WTC11 (cell line): ENCODE data around the gene AQP2. TPM values are rescaled to one million over a fixed set of nuclear protein-coding genes. Genes with fewer than 3 reads are reported as not detected.

ENCODE experiments used
- ATAC-seq: fragments of 200-7000 bp; cut with Tn5 transposase; 2 replicates; pipeline ENCODE4 v1.10.0; 2021; ENCODE audit warnings: mild to moderate bottlenecking, moderate library complexity
- CTCF ChIA-PET: fragments of 300-600 bp; sonication (Branson Sonifier 250); formaldehyde crosslinking; loops from one replicate; lab custom pipeline; 2021; ENCODE audit warnings: antibody characterized with exemption; lab: Charles Lee
- POLR2A ChIA-PET: fragments of 350-600 bp; sonication (Branson Sonifier 250); formaldehyde crosslinking; loops from one replicate; lab custom pipeline; 2021; ENCODE audit warnings: antibody characterized with exemption; lab: Charles Lee
- DNase-seq: peaks from one replicate; pipeline ENCODE4 v3.0.0; 2021; ENCODE audit warnings: low spot score
- H3K27ac Mint-ChIP-seq: 2 replicates; pipeline ENCODE4 v1.8.0; 2021; ENCODE audit warnings: mixed read lengths
- H3K27me3 Mint-ChIP-seq: 2 replicates; pipeline ENCODE4 v1.8.0; 2021; ENCODE audit warnings: low read depth, mild to moderate bottlenecking, moderate library complexity, mixed read lengths
- H3K36me3 Mint-ChIP-seq: 2 replicates; pipeline ENCODE4 v1.8.0; 2021; ENCODE audit warnings: mixed read lengths
- H3K4me1 Mint-ChIP-seq: 2 replicates; pipeline ENCODE4 v1.8.0; 2022; ENCODE audit warnings: mixed read lengths
- H3K4me3 Mint-ChIP-seq: 2 replicates; pipeline ENCODE4 v1.8.0; 2021; ENCODE audit warnings: mild to moderate bottlenecking, moderate library complexity, mixed read lengths
- H3K9me3 Mint-ChIP-seq: 2 replicates; pipeline ENCODE4 v1.8.0; 2021; ENCODE audit warnings: mixed read lengths
- ATF1 ChIP-seq: sonication (generic); formaldehyde crosslinking; IDR thresholded peaks from 2 replicates; pipeline ENCODE4 v1.8.1; 2023; ENCODE audit warnings: mild to moderate bottlenecking, moderate library complexity, missing genetic modification reagents
- CBFB ChIP-seq: sonication (generic); formaldehyde crosslinking; IDR thresholded peaks from 2 replicates; pipeline ENCODE4 v1.8.1; 2022; ENCODE audit warnings: mild to moderate bottlenecking, low read depth, missing genetic modification reagents
- CREB1 ChIP-seq: sonication (generic); formaldehyde crosslinking; IDR thresholded peaks from 2 replicates; pipeline ENCODE4 v1.8.0; 2023; ENCODE audit warnings: mild to moderate bottlenecking, missing genetic modification reagents
- E2F4 ChIP-seq: sonication (generic); formaldehyde crosslinking; IDR thresholded peaks from 2 replicates; pipeline ENCODE4 v1.8.1; 2022; ENCODE audit warnings: low read depth, mild to moderate bottlenecking, moderate library complexity, missing genetic modification reagents, borderline replicate concordance
- EMX1 ChIP-seq: fragments of 250-450 bp; sonication (Bioruptor Pico); IDR thresholded peaks from 2 replicates; pipeline ENCODE4 v1.8.0; 2021; ENCODE audit warnings: mild to moderate bottlenecking
- ERG ChIP-seq: fragments of 250-450 bp; sonication (Bioruptor Pico); IDR thresholded peaks from 2 replicates; pipeline ENCODE4 v1.8.0; 2021; ENCODE audit warnings: mild to moderate bottlenecking
- GTF2I ChIP-seq: fragments of 250-450 bp; sonication (Bioruptor Pico); conservative IDR thresholded peaks from 2 replicates; pipeline ENCODE4 v1.4.0; 2021; ENCODE audit warnings: mild to moderate bottlenecking
- HMGXB4 ChIP-seq: sonication (generic); formaldehyde crosslinking; IDR thresholded peaks from 2 replicates; pipeline ENCODE4 v1.8.1; 2023; ENCODE audit warnings: mild to moderate bottlenecking, moderate library complexity, missing genetic modification reagents
- IRF2 ChIP-seq: sonication (generic); formaldehyde crosslinking; IDR thresholded peaks from 2 replicates; pipeline ENCODE4 v1.8.0; 2022; ENCODE audit warnings: low read depth, missing genetic modification reagents, borderline replicate concordance
- JUN ChIP-seq: sonication (generic); formaldehyde crosslinking; IDR thresholded peaks from 2 replicates; pipeline ENCODE4 v1.8.0; 2023; ENCODE audit warnings: mild to moderate bottlenecking, missing genetic modification reagents
- NR1H2 ChIP-seq: sonication (generic); formaldehyde crosslinking; IDR thresholded peaks from 2 replicates; pipeline ENCODE4 v1.9.0; 2021; ENCODE audit warnings: mild to moderate bottlenecking, moderate library complexity, missing genetic modification reagents
- NR2C2 ChIP-seq: sonication (generic); formaldehyde crosslinking; IDR thresholded peaks from 2 replicates; pipeline ENCODE4 v1.8.0; 2022; ENCODE audit warnings: mild to moderate bottlenecking, missing genetic modification reagents
- STAT6 ChIP-seq: sonication (generic); formaldehyde crosslinking; conservative IDR thresholded peaks from 2 replicates; pipeline ENCODE4 v1.8.1; 2023; ENCODE audit warnings: mild to moderate bottlenecking, low read depth, missing genetic modification reagents, moderate library complexity
- TP53 ChIP-seq: sonication (generic); formaldehyde crosslinking; IDR thresholded peaks from 2 replicates; pipeline ENCODE4 v1.8.1; 2023; ENCODE audit warnings: mild to moderate bottlenecking, missing genetic modification reagents
- USF1 ChIP-seq: sonication (generic); formaldehyde crosslinking; IDR thresholded peaks from 2 replicates; pipeline ENCODE4 v1.8.0; 2022; ENCODE audit warnings: mild to moderate bottlenecking, missing genetic modification reagents
- ZBTB43 ChIP-seq: sonication (generic); formaldehyde crosslinking; IDR thresholded peaks from 2 replicates; pipeline ENCODE4 v1.8.1; 2023; ENCODE audit warnings: mild to moderate bottlenecking, missing genetic modification reagents
- ZNF219 ChIP-seq: sonication (generic); formaldehyde crosslinking; IDR thresholded peaks from 2 replicates; pipeline ENCODE4 v1.8.0; 2023; ENCODE audit warnings: missing genetic modification reagents, mild to moderate bottlenecking, borderline replicate concordance
- ZNF396 ChIP-seq: fragments of 250-450 bp; sonication (Bioruptor Pico); IDR thresholded peaks from 2 replicates; pipeline ENCODE4 v1.8.0; 2021; ENCODE audit warnings: mild to moderate bottlenecking, moderate library complexity, borderline replicate concordance
- ZNF425 ChIP-seq: fragments of 250-450 bp; sonication (Bioruptor Pico); conservative IDR thresholded peaks from 2 replicates; pipeline ENCODE4 v1.9.0; 2021; ENCODE audit warnings: mild to moderate bottlenecking
- total RNA-seq: library from RNA; stranded (reverse); gene quantifications from 3 replicates; pipeline ENCODE4 v1.2.3, GENCODE V29; 2021
- TF ChIP-seq, protein P1 (sequence below): sonication (generic); formaldehyde crosslinking; IDR thresholded peaks from 2 replicates; pipeline ENCODE4 v1.8.0; 2023; ENCODE audit warnings: mild to moderate bottlenecking, missing genetic modification reagents

Gene AQP2
- total RNA-seq, 1 experiment from 2014 or later: not detected

DNA sequence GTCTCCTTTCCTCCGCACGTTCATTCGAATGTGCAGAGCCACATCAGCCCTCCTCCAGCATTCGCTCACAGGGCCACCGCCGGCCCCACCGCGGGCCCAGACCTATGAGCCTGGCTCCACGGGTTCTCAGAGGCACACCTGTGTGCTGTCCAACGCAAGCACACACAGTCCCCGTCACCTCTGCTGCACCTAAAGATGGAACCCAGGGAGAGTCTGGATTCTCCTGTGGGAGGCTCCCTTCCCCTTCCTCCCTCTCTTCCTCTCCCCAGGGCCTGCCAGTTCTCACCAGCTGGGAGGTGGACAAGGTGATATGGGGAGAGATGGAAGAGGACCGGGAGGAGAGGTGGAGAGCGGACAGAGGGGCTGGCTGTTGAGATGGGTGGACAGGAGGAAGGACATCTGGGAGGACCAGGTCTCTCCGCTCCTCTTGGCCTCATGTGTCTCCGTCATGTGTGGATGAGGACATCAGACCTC is 17.3 kb downstream of the AQP2 start:
- ATAC-seq: peak; percentile 33
- 0 out of 2 replicates have a peak, but pooled peaks have one; percentile 7 for TF ChIP-seq HMGXB4 (CRISPR knock-in tag)
- no peak for TF ChIP-seq GTF2I
- TF ChIP-seq ZNF396 (CRISPR knock-in tag): 0 out of 2 replicates have a peak, but pooled peaks have one; percentile 45
- no peak for TF ChIP-seq TP53
- TF ChIP-seq EMX1 (CRISPR knock-in tag): no peak
- TF ChIP-seq NR2C2 (CRISPR knock-in tag): 0 out of 2 replicates have a peak, but pooled peaks have one; percentile 18
- TF ChIP-seq USF1 (CRISPR knock-in tag): no peak
- no peak for TF ChIP-seq CBFB (CRISPR knock-in tag)
- no peak for TF ChIP-seq E2F4
- TF ChIP-seq, protein P1, sequence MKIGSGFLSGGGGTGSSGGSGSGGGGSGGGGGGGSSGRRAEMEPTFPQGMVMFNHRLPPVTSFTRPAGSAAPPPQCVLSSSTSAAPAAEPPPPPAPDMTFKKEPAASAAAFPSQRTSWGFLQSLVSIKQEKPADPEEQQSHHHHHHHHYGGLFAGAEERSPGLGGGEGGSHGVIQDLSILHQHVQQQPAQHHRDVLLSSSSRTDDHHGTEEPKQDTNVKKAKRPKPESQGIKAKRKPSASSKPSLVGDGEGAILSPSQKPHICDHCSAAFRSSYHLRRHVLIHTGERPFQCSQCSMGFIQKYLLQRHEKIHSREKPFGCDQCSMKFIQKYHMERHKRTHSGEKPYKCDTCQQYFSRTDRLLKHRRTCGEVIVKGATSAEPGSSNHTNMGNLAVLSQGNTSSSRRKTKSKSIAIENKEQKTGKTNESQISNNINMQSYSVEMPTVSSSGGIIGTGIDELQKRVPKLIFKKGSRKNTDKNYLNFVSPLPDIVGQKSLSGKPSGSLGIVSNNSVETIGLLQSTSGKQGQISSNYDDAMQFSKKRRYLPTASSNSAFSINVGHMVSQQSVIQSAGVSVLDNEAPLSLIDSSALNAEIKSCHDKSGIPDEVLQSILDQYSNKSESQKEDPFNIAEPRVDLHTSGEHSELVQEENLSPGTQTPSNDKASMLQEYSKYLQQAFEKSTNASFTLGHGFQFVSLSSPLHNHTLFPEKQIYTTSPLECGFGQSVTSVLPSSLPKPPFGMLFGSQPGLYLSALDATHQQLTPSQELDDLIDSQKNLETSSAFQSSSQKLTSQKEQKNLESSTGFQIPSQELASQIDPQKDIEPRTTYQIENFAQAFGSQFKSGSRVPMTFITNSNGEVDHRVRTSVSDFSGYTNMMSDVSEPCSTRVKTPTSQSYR (CRISPR knock-in tag): no peak
- CTCF ChIA-PET: interaction anchor here (0.7 to 10.9 kb wide), 66 partner anchors 10 to 1423 kb away, joined by 3 to 219 read pairs (median 7); partner anchors contain the start of genes AQP2, COX14, FAIM2 and GALNT6

DNA sequence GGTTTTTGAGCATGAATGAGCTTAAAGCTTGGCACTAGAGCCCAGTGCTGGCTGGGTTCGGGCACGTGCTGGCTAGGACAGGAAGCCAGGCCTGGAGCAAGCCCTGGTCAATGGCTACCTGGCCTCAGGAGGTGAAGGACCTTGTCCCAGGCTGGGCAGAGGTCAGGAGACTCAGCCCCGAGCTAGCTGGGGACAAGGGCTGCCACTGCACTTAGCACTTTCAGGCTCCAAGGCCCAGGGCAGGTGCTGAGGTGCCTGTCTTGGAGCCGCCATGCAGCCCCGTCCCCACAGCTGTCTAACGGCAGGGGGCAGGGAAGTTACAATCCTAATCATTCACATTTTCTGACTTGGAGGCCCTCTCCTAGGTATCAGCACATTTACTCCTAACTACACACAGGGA is 17.9 kb downstream of the AQP2 start:
- Mint-ChIP-seq H3K27ac (no peak overlapping the region), H3K36me3 (no peaks in the 10 kb centered on the region), H3K27me3 (peaks cover 23% of the 10 kb centered on the region), H3K4me1 (peaks cover 8% of the 10 kb centered on the region), H3K4me3 (0 out of 2 replicates have a peak overlapping the region, but pooled peaks have one; percentile 18), H3K9me3 (no peaks in the 10 kb centered on the region)
- CTCF ChIA-PET: interaction anchor here (0.6 to 10.9 kb wide), 25 partner anchors 10 to 1422 kb away, joined by 3 to 219 read pairs (median 11); partner anchors contain the start of genes AQP2, COX14, FAIM2 and GALNT6
- DNase-seq (no peak), ATAC-seq (no peak)
- POLR2A ChIA-PET: interaction anchor here (1.5 to 2.7 kb wide), 2 partner anchors 88 to 102 kb away, joined by 4 to 7 read pairs; no protein-coding TSS in a partner anchor
- TF ChIP-seq IRF2 (CRISPR knock-in tag) (no peak), ZBTB43 (no peak), NR1H2 (CRISPR knock-in tag) (no peak), CREB1 (no peak), ERG (CRISPR knock-in tag) (no peak), ATF1 (CRISPR knock-in tag) (no peak), JUN (no peak), STAT6 (CRISPR knock-in tag) (no peak), ZNF219 (no peak), ZNF425 (no peak)

More for the DNA sequence above, 17.3 kb downstream of the AQP2 start:
- DNase-seq: no peak
- no peaks in the 10 kb centered on the region for H3K9me3 Mint-ChIP-seq
- H3K27ac Mint-ChIP-seq: no peak overlapping the region
- POLR2A ChIA-PET: interaction anchor here (0.6 to 2.7 kb wide), 3 partner anchors 88 to 103 kb away, joined by 3 to 7 read pairs (median 4); no protein-coding TSS in a partner anchor
- peak overlapping the region; percentile 59 for H3K4me3 Mint-ChIP-seq
- peaks cover 8% of the 10 kb centered on the region for H3K4me1 Mint-ChIP-seq
- no peaks in the 10 kb centered on the region for H3K36me3 Mint-ChIP-seq
- peaks cover 28% of the 10 kb centered on the region for H3K27me3 Mint-ChIP-seq
